ENCODE data around the gene FOLR1.

FOLR1 gene

GRCh38 chr11:72224564-72225410 lies 32.8 kb downstream of the FOLR1 start, which contains the start of gene INPPL1:
Gene INPPL1 (plus strand): TSS chr11:72224767. CDS start chr11:72224985, 218 bp downstream.
- DNase-seq (peak; percentile 39), ATAC-seq (no peak)
- Mint-ChIP-seq H3K27ac (peak within 1 kb of the TSS; percentile 92), H3K4me1 (peaks cover 28% of the 10 kb centered on the region), H3K9me3 (no peaks in the 10 kb centered on the region), H3K27me3 (no peaks in the 10 kb centered on the region), H3K36me3 (ENCODE audit: low read depth) (peaks cover 6% of the 10 kb centered on the region), H3K4me3 (peak within 1 kb of the TSS; percentile 90)

DNA sequence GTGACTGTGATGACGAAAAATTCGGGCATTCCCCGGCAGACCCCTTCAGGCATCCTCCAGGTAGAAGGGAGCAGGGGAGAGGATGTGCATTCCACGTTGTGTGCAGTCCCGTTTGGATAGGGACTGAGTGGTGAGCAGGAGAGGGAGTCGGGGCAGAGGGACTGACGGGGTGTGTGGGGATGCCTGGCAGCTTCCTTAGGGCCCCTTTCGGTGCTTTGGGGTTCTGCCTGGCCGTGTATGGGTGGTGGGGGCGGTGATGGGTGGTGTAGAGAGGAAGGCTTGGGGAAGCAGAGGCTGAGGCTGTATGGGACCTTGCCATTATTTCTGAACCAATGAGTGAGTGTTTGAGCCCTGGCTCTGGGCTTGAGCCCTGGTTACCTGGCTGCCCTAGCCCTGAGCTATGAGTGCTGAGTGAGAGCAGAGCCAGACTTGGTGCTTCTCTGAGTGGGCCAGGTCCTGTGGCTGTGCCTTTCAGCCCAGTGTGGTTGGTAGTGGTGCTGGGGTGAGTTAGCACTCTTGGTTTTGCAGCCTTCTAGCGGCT lies 33.5 kb downstream of the FOLR1 start:
- peak; percentile 42 for ATAC-seq

GRCh38 chr11:72226701-72227100 lies 34.8 kb downstream of the FOLR1 start:
- Mint-ChIP-seq H3K36me3 (ENCODE audit: low read depth) (peaks cover 6% of the 10 kb centered on the region), H3K27ac (no peak overlapping the region), H3K4me1 (peaks cover 24% of the 10 kb centered on the region), H3K9me3 (no peaks in the 10 kb centered on the region), H3K4me3 (no peak overlapping the region), H3K27me3 (no peaks in the 10 kb centered on the region)
- no peak for ATAC-seq
- no peak for DNase-seq

More for the DNA sequence above, 33.5 kb downstream of the FOLR1 start:
- peaks cover 6% of the 10 kb centered on the region for H3K36me3 Mint-ChIP-seq (ENCODE audit: low read depth)
- DNase-seq, result peak; percentile 34
- H3K4me1 Mint-ChIP-seq, result peaks cover 28% of the 10 kb centered on the region
- peak overlapping the region; percentile 85 for H3K4me3 Mint-ChIP-seq
- H3K27me3 Mint-ChIP-seq, result no peaks in the 10 kb centered on the region
- H3K27ac Mint-ChIP-seq, result peak overlapping the region; percentile 80
- H3K9me3 Mint-ChIP-seq, result no peaks in the 10 kb centered on the region

GRCh38 chr11:72227316-72228228 lies 35.6 kb downstream of the FOLR1 start:
- Mint-ChIP-seq H3K27me3 (no peaks in the 10 kb centered on the region), H3K4me1 (peaks cover 17% of the 10 kb centered on the region), H3K4me3 (no peak overlapping the region), H3K27ac (no peak overlapping the region), H3K36me3 (ENCODE audit: low read depth) (peaks cover 6% of the 10 kb centered on the region), H3K9me3 (no peaks in the 10 kb centered on the region)
- DNase-seq, result no peak
- no peak for ATAC-seq

DNA sequence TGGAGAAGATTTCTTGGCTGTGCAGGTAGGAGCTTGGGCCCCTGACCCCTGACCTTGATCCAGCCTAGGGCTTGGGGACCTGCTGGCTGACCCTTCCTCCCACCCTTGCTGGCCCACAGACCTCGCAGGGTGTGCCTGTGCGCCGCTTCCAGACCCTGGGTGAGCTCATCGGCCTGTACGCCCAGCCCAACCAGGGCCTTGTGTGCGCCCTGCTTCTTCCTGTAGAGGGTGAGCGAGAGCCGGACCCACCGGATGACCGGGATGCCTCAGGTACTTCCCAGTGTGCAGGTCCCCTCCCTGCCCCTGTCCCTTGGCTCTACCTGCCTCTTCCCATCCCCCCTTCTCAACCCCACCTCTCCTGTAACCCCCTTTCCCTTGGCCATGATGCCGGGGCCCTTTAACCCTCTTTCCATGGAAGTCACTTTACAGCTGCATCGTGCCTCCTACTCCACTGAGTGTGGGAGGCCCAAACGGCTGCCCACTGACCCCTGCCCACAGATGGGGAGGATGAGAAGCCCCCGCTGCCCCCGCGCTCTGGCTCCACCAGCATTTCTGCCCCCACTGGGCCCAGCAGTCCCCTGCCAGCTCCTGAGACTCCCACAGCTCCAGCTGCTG lies 36.4 kb downstream of the FOLR1 start:
- DNase-seq (no peak), ATAC-seq (no peak)
- Mint-ChIP-seq H3K9me3 (no peaks in the 10 kb centered on the region), H3K4me3 (no peak overlapping the region), H3K36me3 (ENCODE audit: low read depth) (peaks cover 6% of the 10 kb centered on the region), H3K27me3 (no peaks in the 10 kb centered on the region), H3K27ac (no peak overlapping the region), H3K4me1 (peaks cover 14% of the 10 kb centered on the region)

- no peak overlapping the region for H3K27ac Mint-ChIP-seq
- H3K4me3 Mint-ChIP-seq, result no peak overlapping the region
- H3K27me3 Mint-ChIP-seq, result no peaks in the 10 kb centered on the region
- H3K36me3 Mint-ChIP-seq (ENCODE audit: low read depth), result peaks cover 9% of the 10 kb centered on the region
- no peaks in the 10 kb centered on the region for H3K9me3 Mint-ChIP-seq
- ATAC-seq, result no peak
- DNase-seq, result no peak
- peaks cover 16% of the 10 kb centered on the region for H3K4me1 Mint-ChIP-seq
Observed at GRCh38 chr11:72228844-72229231, 36.9 kb downstream of the FOLR1 start.

GRCh38 chr11:72229336-72229924 lies 37.5 kb downstream of the FOLR1 start:
- Mint-ChIP-seq H3K27me3 (no peaks in the 10 kb centered on the region), H3K4me3 (no peak overlapping the region), H3K36me3 (ENCODE audit: low read depth) (peaks cover 9% of the 10 kb centered on the region), H3K27ac (no peak overlapping the region), H3K4me1 (peaks cover 16% of the 10 kb centered on the region), H3K9me3 (no peaks in the 10 kb centered on the region)
- no peak for ATAC-seq
- no peak for DNase-seq

DNA sequence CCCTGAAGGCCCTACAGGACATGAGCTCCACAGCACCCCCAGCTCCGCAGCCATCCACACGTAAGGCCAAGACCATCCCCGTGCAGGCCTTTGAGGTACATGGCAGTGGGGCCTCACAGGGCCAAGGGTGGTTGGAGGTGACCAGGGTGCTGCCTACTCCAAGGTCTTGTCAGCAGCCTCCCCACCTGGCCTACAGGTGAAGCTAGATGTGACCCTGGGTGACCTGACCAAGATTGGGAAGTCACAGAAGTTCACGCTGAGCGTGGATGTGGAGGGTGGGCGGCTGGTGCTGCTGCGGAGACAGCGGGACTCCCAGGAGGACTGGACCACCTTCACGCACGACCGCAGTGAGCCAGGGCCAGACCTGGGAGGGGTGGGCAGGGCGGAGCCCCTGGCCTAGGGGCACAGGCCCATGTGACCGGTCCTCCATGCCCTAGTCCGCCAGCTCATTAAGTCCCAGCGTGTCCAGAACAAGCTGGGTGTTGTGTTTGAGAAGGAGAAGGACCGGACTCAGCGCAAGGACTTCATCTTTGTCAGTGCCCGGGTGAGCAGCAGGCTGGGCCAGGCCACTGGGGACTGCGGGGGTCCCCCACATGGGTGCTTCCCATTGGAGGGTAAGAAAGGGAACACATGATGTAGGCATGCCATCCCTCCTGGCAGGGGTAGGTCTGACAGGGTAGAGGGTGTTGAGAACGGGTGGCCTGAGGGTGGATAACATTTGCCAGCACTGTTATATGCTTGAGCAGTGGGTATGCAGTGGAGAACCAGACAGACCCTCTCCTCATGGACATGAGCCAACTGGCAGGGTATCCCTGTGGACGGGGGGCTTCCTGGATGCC lies 38.2 kb downstream of the FOLR1 start:
- no peak overlapping the region for H3K4me3 Mint-ChIP-seq
- H3K27ac Mint-ChIP-seq, result no peak overlapping the region
- DNase-seq (no peak), ATAC-seq (no peak)
- peaks cover 16% of the 10 kb centered on the region for H3K4me1 Mint-ChIP-seq
- peaks cover 9% of the 10 kb centered on the region for H3K36me3 Mint-ChIP-seq (ENCODE audit: low read depth)
- no peaks in the 10 kb centered on the region for H3K27me3 Mint-ChIP-seq
- H3K9me3 Mint-ChIP-seq, result no peaks in the 10 kb centered on the region

DNA sequence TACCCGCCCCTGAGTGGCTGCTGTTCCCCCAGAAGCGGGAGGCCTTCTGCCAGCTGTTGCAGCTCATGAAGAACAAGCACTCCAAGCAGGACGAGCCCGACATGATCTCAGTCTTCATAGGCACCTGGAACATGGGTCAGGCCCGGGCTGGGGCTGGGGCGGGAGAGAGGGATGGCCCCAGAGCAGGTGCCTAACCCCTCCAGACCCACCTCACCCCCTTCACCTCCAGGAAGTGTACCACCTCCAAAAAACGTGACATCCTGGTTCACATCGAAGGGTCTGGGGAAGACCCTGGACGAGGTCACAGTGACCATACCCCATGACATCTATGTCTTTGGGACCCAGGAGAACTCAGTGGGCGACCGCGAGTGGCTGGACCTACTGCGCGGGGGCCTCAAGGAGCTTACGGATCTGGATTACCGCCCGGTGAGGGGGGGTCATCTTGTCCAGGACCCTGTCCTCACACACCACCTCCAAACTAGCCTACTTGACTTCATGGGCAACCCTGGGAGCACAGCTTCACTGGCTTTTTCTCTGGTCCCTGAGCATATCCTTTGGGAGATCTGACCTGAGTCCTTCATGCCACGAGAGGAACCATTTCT lies 38.9 kb downstream of the FOLR1 start:
- no peak for DNase-seq
- Mint-ChIP-seq H3K4me1 (peaks cover 9% of the 10 kb centered on the region), H3K9me3 (no peaks in the 10 kb centered on the region), H3K27me3 (no peaks in the 10 kb centered on the region), H3K36me3 (ENCODE audit: low read depth) (peaks cover 9% of the 10 kb centered on the region), H3K27ac (no peak overlapping the region), H3K4me3 (no peak overlapping the region)
- no peak for ATAC-seq

GRCh38 chr11:72231396-72232259 lies 39.7 kb downstream of the FOLR1 start:
- peak overlapping the region; percentile 26 for H3K27ac Mint-ChIP-seq
- no peaks in the 10 kb centered on the region for H3K27me3 Mint-ChIP-seq
- H3K4me3 Mint-ChIP-seq, result no peak overlapping the region
- DNase-seq, result no peak
- ATAC-seq, result no peak
- H3K4me1 Mint-ChIP-seq, result peaks cover 3% of the 10 kb centered on the region
- peaks cover 9% of the 10 kb centered on the region for H3K36me3 Mint-ChIP-seq (ENCODE audit: low read depth)
- H3K9me3 Mint-ChIP-seq, result no peaks in the 10 kb centered on the region

DNA sequence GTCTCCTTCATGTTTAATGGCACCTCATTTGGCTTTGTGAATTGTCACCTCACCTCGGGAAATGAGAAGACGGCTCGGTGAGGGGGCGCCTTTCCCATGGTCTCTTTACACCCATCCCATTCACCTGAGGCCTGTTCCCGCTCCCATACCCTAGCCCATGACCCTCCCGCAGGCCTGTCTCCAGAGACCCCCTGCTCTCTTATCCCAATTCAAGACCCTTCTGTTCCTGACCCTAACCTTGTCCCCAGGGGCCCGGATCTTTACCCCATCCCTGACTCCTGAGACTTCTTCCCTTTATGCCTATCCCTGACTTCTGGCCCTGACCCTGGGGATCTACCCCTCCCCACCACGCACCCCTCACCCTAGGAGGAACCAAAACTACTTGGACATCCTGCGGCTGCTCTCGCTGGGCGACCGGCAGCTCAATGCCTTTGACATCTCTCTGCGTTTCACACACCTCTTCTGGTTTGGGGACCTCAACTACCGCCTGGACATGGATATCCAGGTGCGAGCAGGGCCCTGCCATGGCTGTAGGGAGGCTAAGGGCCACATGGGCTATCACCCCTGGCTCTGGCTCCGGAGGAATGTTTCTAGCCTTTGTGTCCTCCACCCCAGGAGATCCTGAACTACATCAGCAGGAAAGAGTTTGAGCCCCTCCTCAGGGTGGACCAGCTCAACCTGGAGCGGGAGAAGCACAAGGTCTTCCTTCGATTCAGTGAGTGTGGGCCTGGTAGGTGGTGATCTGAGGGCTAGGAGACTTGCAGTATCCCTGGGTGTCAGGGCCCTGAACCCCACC lies 40.5 kb downstream of the FOLR1 start:
- Mint-ChIP-seq H3K4me3 (no peak overlapping the region), H3K4me1 (peaks cover 3% of the 10 kb centered on the region), H3K36me3 (ENCODE audit: low read depth) (peaks cover 9% of the 10 kb centered on the region), H3K9me3 (no peaks in the 10 kb centered on the region), H3K27ac (peak overlapping the region; percentile 22), H3K27me3 (no peaks in the 10 kb centered on the region)
- ATAC-seq (no peak), DNase-seq (no peak)
